HG03439 (cell line): ENCODE results near the gene HOXA6.

ENCODE experiments used
- ATAC-seq: cut with Tn5 transposase; IDR thresholded peaks from one replicate; pipeline ENCODE4 v1.9.1; 2021; ENCODE audit warnings: mild to moderate bottlenecking, moderate library complexity; ENCODE audit not compliant: unreplicated experiment

Gene HOXA6

GRCh38 chr7:27163288-27164044, 15.9 kb upstream of the HOXA6 start:
- ATAC-seq: no peak

GRCh38 chr7:27162561-27163287, 15.2 kb upstream of the HOXA6 start:
- ATAC-seq: no peak

- no peak for ATAC-seq
Measured at GRCh38 chr7:27161721-27162560, 14.4 kb upstream of the HOXA6 start.

- ATAC-seq: peak; percentile 8
Measured at GRCh38 chr7:27161214-27161720, 13.7 kb upstream of the HOXA6 start.

GRCh38 chr7:27160546-27161213, 13.1 kb upstream of the HOXA6 start:
- ATAC-seq: peak; percentile 69

- no peak for ATAC-seq
Measured at GRCh38 chr7:27160145-27160545, 12.6 kb upstream of the HOXA6 start.

GRCh38 chr7:27159266-27160144, 11.9 kb upstream of the HOXA6 start:
- no peak for ATAC-seq

- ATAC-seq: no peak
Measured at GRCh38 chr7:27158436-27159265, 11.1 kb upstream of the HOXA6 start.

- no peak for ATAC-seq
Measured at GRCh38 chr7:27157702-27158431, 10.3 kb upstream of the HOXA6 start.

- no peak for ATAC-seq
Measured at GRCh38 chr7:27156916-27157701, 9.5 kb upstream of the HOXA6 start.

- no peak for ATAC-seq
Measured at GRCh38 chr7:27156508-27156898, 8.9 kb upstream of the HOXA6 start, which contains the start of gene HOXA7. HOXA7 (minus strand) TSS chr7:27156675; CDS start chr7:27156545, 130 bp downstream.

GRCh38 chr7:27155816-27156507, 8.4 kb upstream of the HOXA6 start:
- ATAC-seq: no peak

GRCh38 chr7:27154901-27155815, 7.6 kb upstream of the HOXA6 start:
- ATAC-seq: no peak

GRCh38 chr7:27154369-27154768, 6.8 kb upstream of the HOXA6 start:
- no peak for ATAC-seq

GRCh38 chr7:27153526-27153925, 6.0 kb upstream of the HOXA6 start:
- ATAC-seq: no peak
